Loucy (cell line): Measurements from ENCODE around the gene PTPRN2.

Experiments used
- H2AFZ ChIP-seq: fragments of 200-600 bp; sonication (generic); 2 replicates; pipeline ENCODE4 v1.6.0; 2016; ENCODE audit warnings: antibody characterized with exemption, mild to moderate bottlenecking, low read length, moderate library complexity
- H3F3A ChIP-seq: fragments of 200-600 bp; 2 replicates; pipeline ENCODE4 v1.6.0; 2016; ENCODE audit warnings: antibody characterized with exemption, low read depth, mild to moderate bottlenecking
- H3K27me3 ChIP-seq: fragments of 200-600 bp; sonication (generic); 2 replicates; pipeline ENCODE4 v1.6.1; 2014; ENCODE audit warnings: low read length, mild to moderate bottlenecking; ENCODE audit not compliant: insufficient read depth, poor library complexity, severe bottlenecking
- H3K36me3 ChIP-seq: fragments of 200-600 bp; sonication (generic); 2 replicates; pipeline ENCODE4 v1.6.1; 2016; ENCODE audit warnings: low read length; ENCODE audit not compliant: insufficient read depth
- H3K4me1 ChIP-seq: fragments of 200-600 bp; sonication (generic); 2 replicates; pipeline ENCODE4 v1.5.1; 2014; ENCODE audit warnings: low read length, mild to moderate bottlenecking; ENCODE audit not compliant: insufficient read depth, poor library complexity, severe bottlenecking
- H3K4me2 ChIP-seq: fragments of 200-600 bp; sonication (generic); 2 replicates; pipeline ENCODE4 v1.6.0; 2014; ENCODE audit warnings: antibody characterized with exemption, low read length, low read depth, mild to moderate bottlenecking; ENCODE audit not compliant: poor library complexity, severe bottlenecking
- H3K4me3 ChIP-seq: fragments of 200-600 bp; sonication (generic); 2 replicates; pipeline ENCODE4 v1.5.1; 2014; ENCODE audit warnings: low read length, mild to moderate bottlenecking, mixed read lengths; ENCODE audit not compliant: poor library complexity, severe bottlenecking
- H3K79me2 ChIP-seq: fragments of 200-600 bp; sonication (generic); 2 replicates; pipeline ENCODE4 v1.6.1; 2014; ENCODE audit warnings: low read length; ENCODE audit not compliant: insufficient read depth
- H3K9ac ChIP-seq: fragments of 200-600 bp; sonication (generic); 2 replicates; pipeline ENCODE4 v1.6.0; 2014; ENCODE audit warnings: mild to moderate bottlenecking, low read depth, low read length, moderate library complexity; ENCODE audit not compliant: poor library complexity, severe bottlenecking
- H3K9me2 ChIP-seq: fragments of 200-600 bp; sonication (generic); replicated peaks from 2 replicates; pipeline ENCODE4 v1.6.1; 2016; ENCODE audit warnings: low read depth, low read length, mixed read lengths
- H3K9me3 ChIP-seq: fragments of 200-600 bp; sonication (generic); 2 replicates; pipeline ENCODE4 v1.6.1; 2014; ENCODE audit warnings: mild to moderate bottlenecking, antibody characterized with exemption, low read length, low read depth; ENCODE audit not compliant: insufficient read depth
- H4K20me1 ChIP-seq: fragments of 200-600 bp; sonication (generic); 2 replicates; pipeline ENCODE4 v1.6.0; 2014; ENCODE audit warnings: antibody characterized with exemption, low read length, mild to moderate bottlenecking; ENCODE audit not compliant: insufficient read depth, poor library complexity, severe bottlenecking
- CTCF ChIP-seq: fragments of 200-600 bp; sonication (generic); conservative IDR thresholded peaks from 2 replicates; pipeline ENCODE4 v1.5.1; 2014; ENCODE audit warnings: mild to moderate bottlenecking, antibody characterized with exemption, low read length
- EZH2phosphoT487 ChIP-seq: fragments of 200-600 bp; IDR thresholded peaks from 2 replicates; pipeline ENCODE4 v1.6.1; 2018; ENCODE audit warnings: antibody characterized with exemption, mild to moderate bottlenecking, moderate library complexity, borderline replicate concordance

Gene PTPRN2

DNA sequence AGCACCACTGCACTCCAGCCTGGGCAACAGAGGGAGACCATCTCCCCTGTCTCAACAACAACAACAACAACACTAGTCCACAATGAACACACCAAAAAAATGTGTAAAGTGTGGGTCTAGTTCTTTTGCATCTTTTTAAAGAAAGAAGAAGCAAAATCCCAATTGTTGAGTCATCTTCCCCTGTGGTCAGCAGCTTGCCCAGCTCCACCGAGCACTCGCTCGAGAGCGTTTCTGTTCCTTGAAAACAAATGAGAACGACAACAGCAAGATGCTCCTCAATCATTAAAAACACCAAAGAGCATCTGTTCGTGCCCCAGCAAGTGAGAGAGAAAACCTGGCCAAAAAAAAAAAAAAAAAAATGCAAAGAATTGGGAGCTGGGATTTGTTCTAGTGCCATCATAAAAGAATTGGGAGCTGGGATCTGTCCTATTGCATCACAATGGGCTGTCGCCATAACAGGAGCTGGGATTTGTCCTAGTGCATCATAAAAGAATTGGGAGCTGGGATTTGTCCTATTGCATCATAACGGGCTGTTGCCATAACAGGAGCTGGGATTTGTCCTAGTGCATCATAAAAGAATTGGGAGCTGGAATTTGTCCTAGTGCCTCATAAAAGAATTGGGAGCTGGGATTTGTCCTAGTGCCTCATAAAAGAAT lies 118.1 kb downstream of the PTPRN2 start:
- Histone ChIP-seq H3K9me2 (no peaks in the 10 kb centered on the region), H3K4me2 (no peak overlapping the region), H3F3A (no peaks in the 10 kb centered on the region), H3K79me2 (no peaks in the 10 kb centered on the region), H3K9ac (no peak overlapping the region), H3K27me3 (no peaks in the 10 kb centered on the region), H3K4me3 (no peak overlapping the region), H2AFZ (no peak overlapping the region), H3K9me3 (peaks cover 27% of the 10 kb centered on the region; the same call in 1 of the 2 replicates), H3K4me1 (no peaks in the 10 kb centered on the region), H4K20me1 (no peaks in the 10 kb centered on the region), H3K36me3 (no peaks in the 10 kb centered on the region)
- TF ChIP-seq EZH2phosphoT487 (no peak), CTCF (no peak)

GRCh38 chr7:158468700-158469296 lies 118.8 kb downstream of the PTPRN2 start:
- H3K36me3 ChIP-seq: no peaks in the 10 kb centered on the region
- H3K4me2 ChIP-seq: no peak overlapping the region
- no peaks in the 10 kb centered on the region for H3K4me1 ChIP-seq
- H3K79me2 ChIP-seq: no peaks in the 10 kb centered on the region
- H4K20me1 ChIP-seq: no peaks in the 10 kb centered on the region
- no peak for TF ChIP-seq CTCF
- no peak for TF ChIP-seq EZH2phosphoT487
- H3K9me2 ChIP-seq: no peaks in the 10 kb centered on the region
- no peaks in the 10 kb centered on the region for H3K27me3 ChIP-seq
- peaks cover 22% of the 10 kb centered on the region; the same call in 1 of the 2 replicates for H3K9me3 ChIP-seq
- H3K9ac ChIP-seq: no peak overlapping the region
- no peak overlapping the region for H3K4me3 ChIP-seq
- no peak overlapping the region for H2AFZ ChIP-seq
- H3F3A ChIP-seq: no peaks in the 10 kb centered on the region

DNA sequence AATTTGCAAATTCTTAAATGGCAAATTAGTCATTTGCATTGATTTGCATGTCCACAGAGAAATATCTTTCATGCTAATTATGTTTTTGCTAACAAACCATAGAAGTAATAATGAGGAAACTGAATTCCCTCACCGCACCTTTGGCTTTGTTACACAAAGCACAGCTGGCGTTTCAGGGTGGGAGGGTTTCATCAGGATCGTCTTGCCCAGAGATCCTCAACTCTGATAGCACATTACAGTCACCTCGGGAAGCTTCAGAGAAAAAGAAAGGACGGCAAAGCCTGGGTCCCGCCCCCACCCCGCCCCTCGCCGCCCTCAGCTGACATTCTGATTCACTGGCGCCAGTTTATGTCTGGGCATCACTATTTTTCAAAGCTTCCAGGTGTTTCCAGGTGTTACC lies 119.4 kb downstream of the PTPRN2 start:
- Histone ChIP-seq H3F3A (no peaks in the 10 kb centered on the region), H3K36me3 (no peaks in the 10 kb centered on the region), H3K4me3 (no peak overlapping the region), H4K20me1 (no peaks in the 10 kb centered on the region), H3K9me3 (peaks cover 21% of the 10 kb centered on the region; the same call in 1 of the 2 replicates), H3K9ac (no peak overlapping the region), H3K4me2 (no peak overlapping the region), H2AFZ (no peak overlapping the region), H3K9me2 (no peaks in the 10 kb centered on the region), H3K79me2 (no peaks in the 10 kb centered on the region), H3K4me1 (no peaks in the 10 kb centered on the region), H3K27me3 (no peaks in the 10 kb centered on the region)
- no peak for TF ChIP-seq EZH2phosphoT487
- no peak for TF ChIP-seq CTCF
